RWPE2 (cell line): ENCODE data around the gene FDX1.

Experiments used
- ATAC-seq: fragments of 200-7000 bp; cut with Tn5 transposase; 3 replicates; pipeline ENCODE4 v1.9.1; 2021; ENCODE audit warnings: low read depth
- DNase-seq: peaks from one replicate; pipeline ENCODE4 v3.0.0-alpha.2; 2020; ENCODE audit warnings: low spot score
- H3K27ac ChIP-seq: fragments of 450-650 bp; 2 replicates; pipeline ENCODE4 v1.5.1; 2017; ENCODE audit warnings: mild to moderate bottlenecking; ENCODE audit not compliant: poor library complexity, severe bottlenecking
- H3K27me3 ChIP-seq: fragments of 250-450 bp; sonication (Bioruptor Pico); 2 replicates; pipeline ENCODE4 v1.5.1; 2021; ENCODE audit warnings: mild to moderate bottlenecking, moderate library complexity; ENCODE audit not compliant: insufficient read depth, poor library complexity, severe bottlenecking
- H3K36me3 ChIP-seq: fragments of 250-450 bp; sonication (Bioruptor Pico); 2 replicates; pipeline ENCODE4 v1.5.1; 2020; ENCODE audit warnings: low read depth, mild to moderate bottlenecking, moderate library complexity
- H3K4me1 ChIP-seq: fragments of 250-450 bp; sonication (Bioruptor Pico); 2 replicates; pipeline ENCODE4 v1.5.1; 2021; ENCODE audit warnings: mild to moderate bottlenecking, moderate library complexity; ENCODE audit not compliant: insufficient read depth, poor library complexity, severe bottlenecking
- H3K4me3 ChIP-seq: fragments of 250-450 bp; sonication (Bioruptor Pico); 2 replicates; pipeline ENCODE4 v1.5.1; 2021; ENCODE audit warnings: mild to moderate bottlenecking, moderate library complexity; ENCODE audit not compliant: severe bottlenecking
- H3K9me3 ChIP-seq: fragments of 250-450 bp; sonication (Bioruptor Pico); 2 replicates; pipeline ENCODE4 v1.5.1; 2021; ENCODE audit warnings: mild to moderate bottlenecking, moderate library complexity; ENCODE audit not compliant: severe bottlenecking
- CTCF ChIP-seq: fragments of 450-650 bp; IDR thresholded peaks from one replicate; pipeline ENCODE4 v1.5.1; 2017; ENCODE audit warnings: mild to moderate bottlenecking, moderate library complexity; ENCODE audit not compliant: poor library complexity, severe bottlenecking

Gene FDX1

DNA sequence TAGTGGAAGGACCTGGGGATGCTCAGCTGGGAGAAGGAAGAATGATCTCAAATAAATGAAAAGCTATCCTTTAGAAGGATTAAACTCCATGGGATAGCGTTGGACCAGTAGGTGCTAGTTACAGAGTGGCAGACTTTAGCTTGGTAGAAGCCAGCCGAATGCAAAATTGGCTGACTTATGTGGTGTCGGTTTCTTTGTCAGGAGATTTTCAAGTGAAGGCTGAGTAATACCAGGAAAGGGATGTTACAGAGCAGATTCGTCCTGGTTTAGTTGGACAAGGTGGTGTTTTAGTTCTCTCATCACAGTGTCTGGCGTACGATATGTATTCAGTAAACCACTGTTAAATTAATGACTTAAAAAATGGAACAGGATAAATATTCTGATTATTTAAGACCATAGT lies 26.0 kb downstream of the FDX1 start:
- H3K27ac ChIP-seq: no peak overlapping the region
- no peaks in the 10 kb centered on the region for H3K4me1 ChIP-seq
- H3K4me3 ChIP-seq: no peak overlapping the region
- H3K27me3 ChIP-seq: no peaks in the 10 kb centered on the region
- DNase-seq: no peak
- no peaks in the 10 kb centered on the region for H3K9me3 ChIP-seq
- peaks cover 7% of the 10 kb centered on the region; the same call in 1 of the 2 replicates for H3K36me3 ChIP-seq
- no peak for ATAC-seq
- TF ChIP-seq CTCF: no peak

- Histone ChIP-seq H3K9me3 (no peaks in the 10 kb centered on the region), H3K4me3 (no peak overlapping the region), H3K27me3 (no peaks in the 10 kb centered on the region), H3K36me3 (peaks cover 11% of the 10 kb centered on the region), H3K27ac (no peak overlapping the region), H3K4me1 (no peaks in the 10 kb centered on the region)
- peak; percentile 65 for TF ChIP-seq CTCF
- DNase-seq: no peak
- ATAC-seq: peak; percentile 68; the same call in 2 of the 3 replicates
These were observed 33.4 kb downstream of the FDX1 start for GRCh38 chr11:110463153-110463552.

DNA sequence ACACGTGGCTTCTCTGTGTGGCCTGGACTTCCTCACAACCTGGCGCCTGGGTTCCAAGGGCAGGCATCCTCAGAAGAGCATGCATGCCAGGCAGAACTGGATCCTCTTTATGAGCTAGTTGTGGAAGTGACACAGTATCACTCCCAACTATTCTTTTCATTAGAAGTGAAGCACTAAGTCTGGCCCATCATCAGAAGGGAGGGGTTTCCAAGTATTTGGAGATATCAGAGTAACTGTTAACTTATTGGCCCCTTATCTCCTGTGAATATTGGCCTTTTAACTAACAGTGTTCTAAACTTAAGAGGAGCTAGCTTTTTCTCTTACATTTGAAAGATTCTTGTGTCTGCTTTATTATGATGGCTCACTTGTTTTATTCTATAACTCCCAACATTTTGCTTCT lies 35.5 kb downstream of the FDX1 start:
- H3K4me3 ChIP-seq: no peak overlapping the region
- peaks cover 10% of the 10 kb centered on the region for H3K36me3 ChIP-seq
- no peaks in the 10 kb centered on the region for H3K27me3 ChIP-seq
- H3K9me3 ChIP-seq: no peaks in the 10 kb centered on the region
- ATAC-seq: no peak
- H3K27ac ChIP-seq: no peak overlapping the region
- no peak for TF ChIP-seq CTCF
- no peaks in the 10 kb centered on the region for H3K4me1 ChIP-seq
- DNase-seq: no peak

DNA sequence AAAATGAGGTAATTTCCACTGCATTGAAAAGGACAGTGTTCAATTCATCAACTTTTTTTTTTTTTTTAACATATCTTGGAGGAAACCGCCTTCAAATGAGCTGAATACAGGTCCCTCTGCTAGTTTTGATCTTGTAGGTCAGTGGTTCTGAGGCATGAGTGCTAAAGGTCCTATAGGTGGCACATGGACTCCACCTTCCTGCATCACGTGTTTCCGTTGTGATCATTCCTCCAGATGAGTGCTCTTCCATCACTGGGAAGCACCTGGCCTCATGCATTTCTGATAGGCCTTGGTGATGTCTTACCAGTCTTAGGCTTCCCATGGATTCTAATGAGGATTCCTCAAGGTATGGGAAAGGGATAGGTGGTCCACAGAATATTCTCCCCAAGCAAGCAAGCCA lies 37.8 kb downstream of the FDX1 start:
- Histone ChIP-seq H3K9me3 (no peaks in the 10 kb centered on the region), H3K36me3 (peaks cover 6% of the 10 kb centered on the region), H3K4me3 (no peak overlapping the region), H3K27ac (no peak overlapping the region), H3K4me1 (peaks cover 18% of the 10 kb centered on the region), H3K27me3 (no peaks in the 10 kb centered on the region)
- ATAC-seq (no peak), DNase-seq (no peak)
- TF ChIP-seq CTCF: no peak

- ATAC-seq (no peak), DNase-seq (no peak)
- peaks cover 6% of the 10 kb centered on the region for H3K36me3 ChIP-seq
- no peak overlapping the region for H3K4me3 ChIP-seq
- TF ChIP-seq CTCF: no peak
- H3K27me3 ChIP-seq: no peaks in the 10 kb centered on the region
- H3K27ac ChIP-seq: no peak overlapping the region
- H3K4me1 ChIP-seq: peaks cover 23% of the 10 kb centered on the region
- H3K9me3 ChIP-seq: no peaks in the 10 kb centered on the region
These were observed 38.4 kb downstream of the FDX1 start for GRCh38 chr11:110468121-110468520.
